SK-N-DZ (cell line): ENCODE results near the gene INPPL1.
A peak's percentile ranks its signal among the peaks of the same experiment; 100 is the strongest.
"Not testable (repeated sequence)": the region's sequence is repeated elsewhere in the genome, so short reads cannot be mapped to it uniquely, and the experiment has no call there.

Experiments used
- DNase-seq: peaks from one replicate; pipeline ENCODE4 v3.0.0-alpha.2; 2015; ENCODE audit warnings: low spot score

INPPL1 gene

GRCh38 chr11:72243173-72244059 is 18.8 kb downstream of the INPPL1 start:
- DNase-seq = no peak

- no peak for DNase-seq
Measured at GRCh38 chr11:72244060-72244360, 19.4 kb downstream of the INPPL1 start, which contains the start of gene PHOX2A. Gene PHOX2A, minus strand, starts transcription at chr11:72244176. Its CDS starts 172 bp downstream, at chr11:72244004.

GRCh38 chr11:72244361-72245262 is 20.0 kb downstream of the INPPL1 start:
- peak; percentile 97 for DNase-seq

- DNase-seq = no peak
Measured at GRCh38 chr11:72245263-72245816, 20.8 kb downstream of the INPPL1 start.

GRCh38 chr11:72247584-72247983 is 23.0 kb downstream of the INPPL1 start:
- DNase-seq = no peak

GRCh38 chr11:72249961-72250360 is 25.4 kb downstream of the INPPL1 start:
- no peak for DNase-seq

GRCh38 chr11:72250661-72251464 is 26.3 kb downstream of the INPPL1 start:
- no peak for DNase-seq

- DNase-seq = no peak
Measured at GRCh38 chr11:72251614-72252013, 27.0 kb downstream of the INPPL1 start.

GRCh38 chr11:72253392-72253791 is 28.8 kb downstream of the INPPL1 start:
- DNase-seq = no peak

- no peak for DNase-seq
Measured at GRCh38 chr11:72254299-72254993, 29.9 kb downstream of the INPPL1 start.

- no peak for DNase-seq
Measured at GRCh38 chr11:72257570-72257969, 33.0 kb downstream of the INPPL1 start.

GRCh38 chr11:72259490-72259889 is 34.9 kb downstream of the INPPL1 start:
- DNase-seq = no peak

GRCh38 chr11:72260574-72260973 is 36.0 kb downstream of the INPPL1 start:
- no peak for DNase-seq

GRCh38 chr11:72263361-72263760 is 38.8 kb downstream of the INPPL1 start:
- DNase-seq = no peak

GRCh38 chr11:72265951-72266350 is 41.4 kb downstream of the INPPL1 start:
- no peak for DNase-seq

- DNase-seq = not testable (repeated sequence)
Measured at GRCh38 chr11:72266960-72267359, 42.4 kb downstream of the INPPL1 start.

GRCh38 chr11:72267956-72268617 is 43.5 kb downstream of the INPPL1 start:
- DNase-seq = no peak

- no peak for DNase-seq
Measured at GRCh38 chr11:72271980-72272379, 47.4 kb downstream of the INPPL1 start.

GRCh38 chr11:72274435-72274834 is 49.9 kb downstream of the INPPL1 start:
- no peak for DNase-seq

GRCh38 chr11:72278905-72279304 is 54.3 kb downstream of the INPPL1 start:
- DNase-seq = no peak
